Measurements from ENCODE around the gene TTBK1.

Gene TTBK1

GRCh38 chr6:43219814-43220213 lies 23.5 kb upstream of the TTBK1 start:
- H3K4me3 ChIP-seq (IDR thresholded peaks at IDR 0.05; ENCODE audit: insufficient read depth, low read depth, low read length), result no peak overlapping the region
- no peaks in the 10 kb centered on the region for H3K79me2 ChIP-seq (ENCODE audit: insufficient read depth, low read depth)
- peaks cover 9% of the 10 kb centered on the region for H3K4me1 ChIP-seq (ENCODE audit: low read depth, poor library complexity, severe bottlenecking)
- H3K36me3 ChIP-seq (ENCODE audit: insufficient read depth), result no peaks in the 10 kb centered on the region
- no peak overlapping the region for H3K9ac ChIP-seq
- no peak for TF ChIP-seq CTCF (conservative IDR thresholded peaks at IDR 0.05; ENCODE audit: low read depth, low read length)
- no peak overlapping the region for H3K4me2 ChIP-seq
- no peak overlapping the region for H2AFZ ChIP-seq (ENCODE audit: low read depth)
- H3K27me3 ChIP-seq (ENCODE audit: insufficient read depth, low read depth), result no peaks in the 10 kb centered on the region
- H4K20me1 ChIP-seq (ENCODE audit: insufficient read depth), result no peaks in the 10 kb centered on the region
- no peak overlapping the region for H3K27ac ChIP-seq

GRCh38 chr6:43220439-43220951 lies 22.8 kb upstream of the TTBK1 start:
- H3K4me1 ChIP-seq (ENCODE audit: low read depth, poor library complexity, severe bottlenecking), result peaks cover 16% of the 10 kb centered on the region
- H3K4me2 ChIP-seq, result no peak overlapping the region
- no peak for TF ChIP-seq CTCF (conservative IDR thresholded peaks at IDR 0.05; ENCODE audit: low read depth, low read length)
- no peak overlapping the region for H3K9ac ChIP-seq
- no peak overlapping the region for H2AFZ ChIP-seq (ENCODE audit: low read depth)
- no peak overlapping the region for H3K27ac ChIP-seq
- H3K27me3 ChIP-seq (ENCODE audit: insufficient read depth, low read depth), result no peaks in the 10 kb centered on the region
- no peaks in the 10 kb centered on the region for H3K36me3 ChIP-seq (ENCODE audit: insufficient read depth)
- no peaks in the 10 kb centered on the region for H4K20me1 ChIP-seq (ENCODE audit: insufficient read depth)
- no peak overlapping the region for H3K4me3 ChIP-seq (IDR thresholded peaks at IDR 0.05; ENCODE audit: insufficient read depth, low read depth, low read length)
- no peaks in the 10 kb centered on the region for H3K79me2 ChIP-seq (ENCODE audit: insufficient read depth, low read depth)

- Histone ChIP-seq H3K4me2 (no peak overlapping the region), H3K36me3 (ENCODE audit: insufficient read depth) (no peaks in the 10 kb centered on the region), H2AFZ (ENCODE audit: low read depth) (no peak overlapping the region), H3K27me3 (ENCODE audit: insufficient read depth, low read depth) (no peaks in the 10 kb centered on the region), H3K9ac (no peak overlapping the region), H3K79me2 (ENCODE audit: insufficient read depth, low read depth) (no peaks in the 10 kb centered on the region), H4K20me1 (ENCODE audit: insufficient read depth) (no peaks in the 10 kb centered on the region), H3K4me3 (IDR thresholded peaks at IDR 0.05; ENCODE audit: insufficient read depth, low read depth, low read length) (no peak overlapping the region), H3K27ac (no peak overlapping the region), H3K4me1 (ENCODE audit: low read depth, poor library complexity, severe bottlenecking) (peaks cover 22% of the 10 kb centered on the region)
- no peak for TF ChIP-seq CTCF (conservative IDR thresholded peaks at IDR 0.05; ENCODE audit: low read depth, low read length)
Measured at GRCh38 chr6:43221046-43221972, 22.0 kb upstream of the TTBK1 start.

GRCh38 chr6:43222418-43223059 lies 20.7 kb upstream of the TTBK1 start:
- H3K9ac ChIP-seq, result no peak overlapping the region
- peaks cover 23% of the 10 kb centered on the region for H3K4me1 ChIP-seq (ENCODE audit: low read depth, poor library complexity, severe bottlenecking)
- TF ChIP-seq CTCF (conservative IDR thresholded peaks at IDR 0.05; ENCODE audit: low read depth, low read length), result no peak
- no peak overlapping the region for H3K27ac ChIP-seq
- no peaks in the 10 kb centered on the region for H4K20me1 ChIP-seq (ENCODE audit: insufficient read depth)
- H3K79me2 ChIP-seq (ENCODE audit: insufficient read depth, low read depth), result peaks cover 11% of the 10 kb centered on the region; the same call in 1 of the 2 replicates
- H3K27me3 ChIP-seq (ENCODE audit: insufficient read depth, low read depth), result no peaks in the 10 kb centered on the region
- H3K4me3 ChIP-seq (IDR thresholded peaks at IDR 0.05; ENCODE audit: insufficient read depth, low read depth, low read length), result no peak overlapping the region
- no peaks in the 10 kb centered on the region for H3K36me3 ChIP-seq (ENCODE audit: insufficient read depth)
- no peak overlapping the region for H3K4me2 ChIP-seq
- H2AFZ ChIP-seq (ENCODE audit: low read depth), result no peak overlapping the region
